ENCODE measurements around the gene RIPOR1.
A peak's percentile ranks its signal among the peaks of the same experiment; 100 is the strongest.

RIPOR1 gene

DNA sequence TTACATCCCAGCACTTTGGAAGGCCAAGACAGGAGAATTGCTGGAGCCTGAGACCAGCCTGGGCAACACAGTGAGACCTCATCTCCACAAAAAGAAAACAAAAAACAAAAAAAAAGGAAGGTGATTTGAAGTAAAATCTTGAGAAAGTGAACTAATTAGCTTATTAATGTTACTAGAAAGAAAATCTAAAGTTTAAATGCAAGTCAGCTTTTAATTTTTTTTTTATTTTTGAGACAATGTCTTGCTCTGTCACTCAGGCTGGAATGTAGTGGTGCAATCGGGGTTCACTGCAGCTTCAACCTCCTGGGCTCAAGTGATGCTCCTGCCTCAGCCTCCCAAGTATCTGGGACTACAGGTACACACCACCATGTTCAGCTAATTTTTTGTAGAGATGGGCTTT is 30.2 kb downstream of the RIPOR1 start:
- DNase-seq (ENCODE audit: low read depth in 2 of 2): no peak

DNA sequence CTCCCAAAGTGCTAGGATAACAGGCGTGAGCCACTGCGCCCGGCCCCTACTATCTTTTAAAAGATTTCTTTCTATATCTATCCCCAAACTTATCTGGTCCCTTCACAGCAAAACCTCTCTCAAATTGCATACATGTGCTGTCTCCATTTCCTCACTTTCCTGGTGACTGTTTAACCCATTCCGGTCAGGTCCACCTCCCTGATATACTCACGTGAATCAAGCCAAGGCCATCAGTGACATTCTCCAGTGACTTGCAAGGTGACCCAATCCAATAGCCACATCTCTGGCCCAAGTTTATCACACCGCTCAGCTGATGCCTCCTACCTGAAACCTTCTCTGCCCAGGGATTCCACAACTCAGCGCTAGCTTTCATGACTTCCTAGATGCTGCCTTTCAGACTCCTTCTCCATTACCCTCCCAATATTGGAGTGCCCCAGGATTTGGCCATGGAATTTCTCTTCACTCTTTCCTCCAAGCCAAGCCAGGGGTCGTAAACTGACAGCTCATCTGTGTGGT is 32.3 kb downstream of the RIPOR1 start:
- no peak for DNase-seq (ENCODE audit: low read depth in 2 of 2)

DNA sequence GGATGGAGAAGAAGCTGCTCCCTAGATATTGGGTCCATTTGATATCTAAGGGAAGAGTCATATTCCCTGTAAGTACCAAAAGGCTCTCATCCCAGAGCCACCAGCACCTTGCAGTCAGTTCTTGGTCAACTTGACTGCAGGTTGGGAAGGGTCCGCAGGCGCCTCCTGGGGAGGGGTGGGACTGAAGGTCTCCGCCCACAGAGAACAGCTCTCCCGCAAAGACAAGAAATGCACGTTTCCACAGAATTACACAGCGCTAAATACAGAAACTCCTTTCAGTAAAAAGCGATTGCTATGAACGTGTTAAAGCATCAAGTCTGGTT is 32.8 kb downstream of the RIPOR1 start:
- DNase-seq (ENCODE audit: low read depth in 2 of 2): no peak

DNA sequence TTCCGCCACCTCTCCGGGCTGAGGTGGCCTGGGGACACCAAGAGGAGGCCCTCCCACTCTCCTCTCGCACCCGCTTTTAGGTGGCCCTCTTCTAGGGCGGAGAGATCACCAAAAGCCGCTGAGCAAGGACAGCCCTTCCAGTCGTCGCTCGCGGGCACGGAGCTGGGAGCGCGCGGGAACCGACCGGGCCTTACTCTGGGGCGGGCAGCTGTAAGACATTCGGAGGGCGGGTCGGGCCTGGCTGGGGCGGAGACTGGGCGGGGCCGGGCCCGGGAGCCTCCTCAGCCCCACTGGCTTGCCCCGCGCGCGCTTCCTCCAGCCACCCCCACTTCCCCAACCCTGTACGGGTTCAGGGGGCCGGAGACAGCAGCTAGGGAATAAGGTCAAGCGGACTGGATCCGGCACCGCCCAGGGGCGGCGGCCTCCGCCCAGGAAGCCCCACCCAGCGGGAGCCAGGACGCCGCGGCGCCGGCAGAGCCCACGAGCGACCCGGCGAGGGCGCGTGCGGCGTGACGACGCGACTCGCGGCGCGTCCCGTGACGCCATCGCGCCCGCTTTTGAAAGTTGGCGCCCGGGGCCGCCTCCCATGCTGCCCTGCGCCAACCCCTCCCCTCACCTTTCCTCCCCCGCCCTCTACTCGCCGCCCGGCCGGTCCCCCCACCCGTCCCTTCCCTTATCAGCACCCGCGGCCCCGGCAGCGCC is 33.3 kb downstream of the RIPOR1 start:
- peak; percentile 96 to 97 for DNase-seq (ENCODE audit: low read depth in 2 of 2)

DNA sequence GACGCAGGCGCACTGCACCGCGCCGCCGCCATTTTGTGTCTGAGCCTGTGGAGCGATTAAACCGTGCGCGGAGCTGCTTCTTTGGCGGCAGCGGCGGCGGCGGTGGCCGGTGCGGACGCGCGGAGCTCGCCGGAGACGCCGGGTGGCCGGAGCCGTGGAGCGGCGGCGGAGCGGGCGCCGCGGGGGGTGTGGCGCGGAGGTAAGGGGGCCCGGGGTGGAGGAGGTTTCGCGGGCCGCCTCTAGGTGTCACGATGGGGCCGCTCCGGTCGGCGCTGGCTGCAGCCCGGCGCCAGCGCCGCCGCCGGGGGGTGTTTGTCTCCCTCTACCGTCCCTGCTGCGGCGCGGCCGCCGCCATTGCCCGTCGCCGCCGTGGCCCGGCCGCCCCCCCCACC is 33.9 kb downstream of the RIPOR1 start, which contains the start of gene CTCF:
Gene CTCF, plus strand, starts transcription at position 1 of the 392 bp plus-strand sequence. CDS start 48,307 bp downstream, outside the sequence.
- peak; percentile 68 to 75 for DNase-seq (ENCODE audit: low read depth in 2 of 2)

DNA sequence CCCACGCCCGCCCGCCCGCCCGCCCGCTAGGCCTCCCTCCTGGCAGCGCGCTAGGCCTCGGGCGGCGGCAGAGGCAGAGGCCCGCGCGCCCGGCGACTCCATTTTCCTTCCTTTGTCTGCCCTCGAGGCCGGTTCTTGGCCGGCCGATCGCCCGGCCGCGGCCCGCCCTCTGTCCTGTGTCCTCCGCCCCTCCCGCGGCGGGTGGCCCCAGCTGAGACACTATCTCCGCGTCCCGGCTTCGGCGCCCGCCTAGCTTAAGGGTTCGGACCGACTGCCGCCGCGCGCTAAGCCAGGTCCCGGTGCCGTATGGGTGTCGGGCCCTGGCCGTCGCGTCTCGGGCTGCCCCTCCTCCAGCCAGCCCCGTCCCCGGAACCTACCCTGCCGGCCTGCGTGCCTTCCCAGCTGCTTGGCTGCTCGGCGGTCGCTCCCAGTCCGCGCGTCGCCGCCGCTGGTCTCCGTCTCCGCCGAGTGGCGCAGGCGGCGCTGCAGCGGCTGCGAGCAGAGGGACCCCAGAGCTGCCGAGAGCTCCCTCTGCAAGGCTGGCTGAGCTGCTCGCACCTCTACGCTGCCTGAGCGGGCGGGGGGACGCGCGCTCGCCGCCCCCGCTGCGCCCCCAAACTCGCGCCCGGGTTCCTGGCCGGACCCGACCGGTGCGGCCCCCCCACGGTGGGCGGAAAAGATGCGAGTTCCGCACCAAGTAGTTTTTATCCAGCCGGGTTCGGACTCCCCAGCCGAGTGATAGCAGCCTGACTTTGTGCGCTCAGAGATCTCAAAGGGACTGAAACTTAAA is 34.5 kb downstream of the RIPOR1 start:
- peak in 1 of 2 donors; percentile 41 for DNase-seq (ENCODE audit: low read depth in 2 of 2)

DNA sequence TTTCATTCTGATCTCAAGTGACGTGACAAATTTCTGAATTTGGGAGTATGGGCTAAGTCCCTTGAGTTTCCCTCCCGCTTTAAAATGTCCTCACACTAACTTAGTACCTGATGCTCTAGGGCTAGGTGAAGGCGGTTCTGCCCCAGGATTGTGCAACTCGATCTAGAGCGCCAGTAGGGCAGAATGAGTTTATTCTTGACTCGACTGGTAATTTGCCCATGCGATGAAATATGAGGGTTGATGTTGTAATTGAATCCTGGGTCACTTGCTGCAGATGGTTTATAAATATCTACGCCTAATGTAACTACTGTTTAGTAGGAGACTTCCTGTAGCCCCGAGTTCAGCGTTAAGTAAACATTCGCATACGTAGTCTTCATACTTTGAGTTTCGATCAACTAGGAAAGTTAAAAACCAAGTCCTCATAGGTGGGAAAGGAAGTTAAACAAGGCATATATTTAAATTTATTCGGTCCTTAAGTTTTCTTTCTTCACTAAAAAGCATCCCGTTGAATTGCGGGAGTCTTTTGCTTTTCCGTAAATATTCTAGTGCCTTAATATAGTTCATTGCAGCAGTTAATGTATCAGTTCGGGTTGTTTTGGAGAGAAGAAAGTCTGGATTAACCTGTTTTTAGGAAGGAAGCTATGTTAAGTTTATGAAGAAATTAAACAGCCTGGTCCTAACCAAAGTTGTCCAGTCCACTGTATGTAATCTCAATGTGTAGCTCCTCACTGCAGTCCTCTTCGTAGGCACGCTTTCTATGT is 35.3 kb downstream of the RIPOR1 start:
- no peak for DNase-seq (ENCODE audit: low read depth in 2 of 2)

DNA sequence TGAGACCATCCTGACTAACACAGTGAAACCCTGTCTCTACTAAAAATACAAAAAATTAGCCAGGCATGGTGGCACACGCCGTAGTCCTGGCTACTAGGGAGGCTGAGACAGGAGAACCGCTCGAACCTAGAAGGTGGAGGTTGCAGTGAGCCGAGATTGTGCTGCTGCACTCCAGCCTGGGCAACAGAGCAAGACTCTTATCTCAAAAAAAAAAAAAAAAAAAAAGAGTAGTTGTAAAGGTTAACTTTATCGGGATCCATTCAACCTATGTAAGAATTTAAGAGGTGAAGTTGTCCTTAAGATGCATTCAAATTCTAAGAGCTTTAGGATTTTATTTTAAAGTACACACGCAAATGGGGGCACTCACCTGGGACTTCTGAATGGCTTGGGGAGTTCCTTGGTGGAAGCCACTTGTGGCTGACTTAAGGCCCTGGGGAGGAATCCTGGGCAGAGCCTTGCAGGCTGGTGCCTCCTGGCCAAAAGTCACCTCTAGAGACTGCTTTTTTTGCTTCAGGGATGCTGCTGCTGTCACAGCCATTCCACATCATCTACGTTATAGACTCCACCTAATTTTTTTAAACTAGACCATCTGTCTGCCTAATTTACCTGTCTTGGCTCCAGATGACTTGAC is 37.0 kb downstream of the RIPOR1 start:
- no peak for DNase-seq (ENCODE audit: low read depth in 2 of 2)

DNA sequence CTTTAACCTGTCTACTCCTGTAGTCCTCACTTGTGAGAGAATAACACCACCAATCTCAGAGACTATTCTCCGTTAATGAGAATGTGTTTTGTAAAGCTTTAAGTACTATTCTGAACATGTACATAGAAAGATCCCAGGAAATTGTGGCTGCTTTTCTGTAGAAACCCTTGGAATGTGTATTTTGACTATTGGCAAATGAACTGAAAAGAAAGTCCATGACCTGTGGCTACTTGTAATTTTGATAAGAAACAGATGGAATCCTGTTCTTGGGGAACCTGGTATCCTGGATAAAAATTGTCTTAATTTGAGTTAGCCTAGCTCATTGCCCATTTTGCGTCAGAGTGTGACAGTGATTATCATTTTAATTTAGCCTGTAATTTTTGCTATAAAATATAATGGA is 42.8 kb downstream of the RIPOR1 start:
- DNase-seq (ENCODE audit: low read depth in 2 of 2): no peak

DNA sequence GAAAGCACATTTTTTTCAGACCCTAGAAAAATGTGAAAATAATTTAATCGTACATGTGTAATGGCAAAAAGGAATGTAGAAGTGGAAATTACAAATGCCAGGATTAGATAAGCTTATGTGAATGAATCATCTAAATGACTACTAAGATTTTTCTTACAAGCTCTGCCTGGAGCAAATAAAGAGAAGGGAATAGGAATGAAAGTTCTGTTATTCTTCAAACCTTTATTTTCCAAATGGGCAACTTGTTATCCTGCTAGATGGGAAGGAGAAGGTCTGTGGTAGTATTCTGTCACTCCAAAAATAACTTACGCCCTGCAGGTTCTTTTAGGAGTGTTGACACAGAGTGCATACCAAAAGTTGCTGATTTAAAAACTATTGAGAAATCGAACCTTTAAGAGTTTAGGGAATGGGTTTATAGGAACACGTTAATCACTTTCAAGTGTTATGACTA is 43.4 kb downstream of the RIPOR1 start:
- no peak for DNase-seq (ENCODE audit: low read depth in 2 of 2)

DNA sequence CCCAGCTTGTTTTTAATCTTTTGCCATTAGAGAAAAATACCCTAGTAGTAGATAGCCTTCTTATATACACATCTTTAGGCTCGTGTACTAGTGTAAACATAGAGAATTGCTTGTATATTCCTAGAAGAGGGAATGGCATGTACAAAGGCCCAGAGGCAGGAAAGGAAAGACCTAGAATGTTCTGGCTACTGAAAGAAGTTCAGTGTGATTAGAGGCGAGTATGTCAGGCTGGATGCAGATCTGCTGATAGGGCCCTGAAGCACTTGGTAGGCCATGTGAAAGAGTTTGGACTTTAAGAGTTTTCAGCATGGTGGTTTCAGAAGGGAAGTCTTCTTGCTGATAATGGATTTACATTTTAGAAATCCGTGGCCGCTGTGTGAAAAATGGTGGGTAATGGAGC is 51.1 kb downstream of the RIPOR1 start:
- no peak for DNase-seq (ENCODE audit: low read depth in 2 of 2)

DNA sequence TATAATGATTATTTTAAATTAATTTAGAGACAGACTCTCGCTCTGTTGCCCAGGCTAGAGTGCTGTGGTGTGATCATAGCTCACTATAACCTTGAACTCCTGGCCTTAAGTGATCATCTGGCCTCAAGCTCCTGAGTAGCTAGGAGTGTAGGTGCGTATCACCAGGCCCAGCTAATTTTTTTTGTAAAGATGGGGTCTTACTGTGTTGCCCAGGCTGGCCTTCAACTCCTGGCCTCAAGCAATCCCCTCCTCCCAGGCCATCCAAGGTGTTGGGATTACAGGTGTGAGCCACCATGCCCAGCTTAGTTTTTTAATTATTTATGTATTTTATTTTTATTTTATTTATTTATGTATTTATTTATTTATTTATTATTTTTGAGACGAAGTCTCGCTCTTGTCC is 51.6 kb downstream of the RIPOR1 start:
- no peak for DNase-seq (ENCODE audit: low read depth in 2 of 2)

DNA sequence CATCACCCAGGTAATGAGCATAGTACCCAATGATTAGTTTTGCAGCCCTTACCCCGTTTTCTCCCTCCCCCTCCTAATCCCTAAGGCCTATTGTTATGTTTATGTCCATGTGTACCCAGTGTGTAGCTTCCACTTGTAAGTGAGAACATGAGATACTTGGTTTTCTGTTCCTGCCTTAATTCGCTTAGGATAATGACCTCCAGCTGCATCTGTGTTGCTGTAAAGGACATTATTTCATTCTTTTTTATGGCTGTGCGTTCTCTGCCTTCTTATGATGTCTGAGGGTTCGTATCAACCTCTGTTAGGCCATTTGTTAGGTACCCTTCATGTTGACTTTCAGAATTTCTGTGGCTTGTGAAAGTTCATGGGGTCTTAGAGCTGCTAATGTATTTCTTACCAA is 64.7 kb downstream of the RIPOR1 start:
- DNase-seq (ENCODE audit: low read depth in 2 of 2): no peak

DNA sequence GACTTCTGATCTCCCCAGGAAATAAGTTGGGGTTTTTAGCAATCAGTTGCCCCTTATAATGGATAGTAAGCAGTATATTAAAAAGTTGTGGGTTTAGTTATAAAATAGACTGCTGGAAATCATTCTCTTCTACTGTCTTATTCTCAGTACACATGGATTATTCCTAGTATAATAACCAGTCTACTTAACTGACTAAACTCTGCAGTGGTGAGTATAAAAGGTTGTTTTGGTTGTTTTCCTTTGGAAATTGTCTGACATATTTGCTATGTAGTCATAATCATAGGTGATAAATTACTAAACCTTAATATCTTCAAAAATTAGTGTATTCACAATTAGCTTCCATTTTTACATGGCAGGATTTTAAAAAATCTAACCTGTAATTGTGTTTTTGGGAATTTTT is 65.1 kb downstream of the RIPOR1 start:
- DNase-seq (ENCODE audit: low read depth in 2 of 2): no peak

DNA sequence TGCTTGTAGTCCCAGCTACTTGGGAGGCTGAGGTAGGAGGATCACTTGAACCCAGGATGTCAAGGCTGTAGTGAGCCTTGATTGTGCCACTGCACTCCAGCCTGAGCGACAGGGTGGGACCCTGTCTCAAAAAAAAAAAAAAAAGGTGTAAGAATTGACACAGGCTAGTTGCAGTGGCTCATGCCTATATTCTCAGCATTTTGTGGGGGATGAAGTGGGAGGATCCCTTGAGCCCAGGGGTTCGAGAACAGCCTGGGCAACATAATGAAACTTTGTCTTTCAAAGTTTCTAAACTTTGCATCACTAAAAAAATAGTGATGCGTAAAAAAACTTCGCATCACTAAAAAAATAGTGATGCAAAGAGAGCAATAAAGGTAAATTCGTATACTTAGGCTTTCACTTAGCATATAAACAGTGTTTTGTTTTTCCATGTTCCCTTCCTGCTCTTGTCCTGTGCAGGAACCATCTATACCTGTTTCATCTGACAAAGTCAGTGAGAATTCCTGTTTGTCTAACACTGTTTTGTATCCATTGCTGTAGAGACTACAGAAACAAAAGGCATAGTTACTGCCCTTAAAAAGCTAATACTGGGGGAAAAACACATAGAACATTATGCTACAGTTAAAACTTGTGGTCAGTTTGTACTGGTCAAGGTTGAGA is 65.8 kb downstream of the RIPOR1 start:
- no peak for DNase-seq (ENCODE audit: low read depth in 2 of 2)

DNA sequence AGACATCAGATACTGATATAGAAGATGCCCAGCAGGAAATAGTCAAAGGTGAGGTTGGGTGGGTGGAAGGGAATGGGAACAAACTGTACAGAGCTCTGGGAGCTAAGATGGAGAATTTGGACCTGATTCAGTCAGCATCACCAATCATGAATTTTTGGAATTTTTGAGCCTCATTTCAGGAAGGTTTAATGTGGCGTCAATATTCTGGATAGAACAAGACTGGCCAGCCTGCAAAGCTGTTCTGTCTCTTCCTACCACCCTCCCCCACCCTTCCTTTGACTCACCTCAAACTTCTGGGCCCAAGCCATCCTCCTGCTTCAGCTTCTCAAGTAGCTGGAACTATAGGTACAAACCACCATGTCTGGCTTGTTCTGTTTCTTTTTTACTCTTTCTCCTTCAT is 66.3 kb downstream of the RIPOR1 start:
- DNase-seq (ENCODE audit: low read depth in 2 of 2): peak in 1 of 2 donors; percentile 13
